Hepatocyte (in vitro differentiated cells): ENCODE results near the gene ANGPTL5.

Source experiments
- CTCF ChIP-seq: fragments of 200-600 bp; sonication (generic); IDR thresholded peaks from 2 replicates; pipeline ENCODE4 v1.5.1; 2016; ENCODE audit warnings: antibody characterized with exemption, mild to moderate bottlenecking; ENCODE audit not compliant: poor library complexity
- EZH2 ChIP-seq: fragments of 200-600 bp; sonication (generic); IDR thresholded peaks from 2 replicates; pipeline ENCODE4 v1.6.1; 2016; ENCODE audit warnings: antibody characterized with exemption, mild to moderate bottlenecking, borderline replicate concordance
- EZH2phosphoT487 ChIP-seq: fragments of 200-600 bp; sonication (generic); IDR thresholded peaks from one replicate; pipeline ENCODE4 v1.6.1; 2018; ENCODE audit warnings: antibody characterized with exemption, mild to moderate bottlenecking, low read depth, moderate library complexity; ENCODE audit not compliant: unreplicated experiment, severe bottlenecking

DNA sequence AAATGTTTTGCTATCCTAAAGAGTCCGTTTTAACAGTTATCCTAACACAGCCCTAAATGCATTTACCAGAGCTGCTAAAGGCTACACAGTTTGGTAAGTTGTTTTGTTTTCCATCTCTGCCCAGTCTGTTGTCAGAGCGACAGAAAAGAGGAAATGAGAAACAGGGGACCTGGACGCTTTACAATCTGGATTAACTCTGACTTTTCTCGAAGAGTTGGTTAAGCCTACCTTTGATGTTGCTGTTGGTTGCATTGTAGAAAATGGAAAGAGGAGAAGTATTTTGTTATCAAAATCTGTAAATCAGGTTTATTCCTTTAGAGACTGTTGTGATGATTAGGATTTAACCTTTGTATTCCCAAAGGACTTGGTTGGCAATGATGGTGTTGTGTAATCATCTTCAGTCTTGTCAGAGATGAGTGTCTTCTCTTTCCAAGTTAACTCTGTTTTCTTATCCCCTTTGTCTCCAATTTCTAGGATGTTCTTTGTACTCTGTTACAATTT, 481 bp downstream of the ANGPTL5 start:
- TF ChIP-seq EZH2 (no peak), CTCF (no peak), EZH2phosphoT487 (no peak)
